Muscle layer of duodenum (tissue), 2 donors: ENCODE data around the gene SART3.
"Not testable (repeated sequence)": the region's sequence is repeated elsewhere in the genome, so short reads cannot be mapped to it uniquely, and the experiment has no call there.

Experiments used
- H3K27ac ChIP-seq: one replicate; pipeline ENCODE4 v1.7.0; 2013; ENCODE audit warnings: mild to moderate bottlenecking, low read length
- H3K27me3 ChIP-seq: one replicate; pipeline ENCODE4 v1.7.0; 2013; ENCODE audit warnings: low read depth, mild to moderate bottlenecking, control low read depth, low read length
- H3K36me3 ChIP-seq, 2 donors: one replicate each; pipeline ENCODE4 v1.7.0; 2013; ENCODE audit warnings: low read length in 2 of 2, control low read depth in 1 of 2, mild to moderate bottlenecking in 1 of 2; ENCODE audit not compliant: insufficient read depth in 2 of 2, control insufficient read depth in 1 of 2
- H3K4me1 ChIP-seq, 2 donors: one replicate each; pipeline ENCODE4 v1.7.0; 2013; ENCODE audit warnings: low read length in 2 of 2, mild to moderate bottlenecking in 2 of 2, control low read depth in 1 of 2, moderate library complexity in 1 of 2; ENCODE audit not compliant: insufficient read depth in 2 of 2, control insufficient read depth in 1 of 2
- H3K4me3 ChIP-seq, 2 donors: one replicate each; pipeline ENCODE4 v1.7.0; 2013; ENCODE audit warnings: low read length in 2 of 2, low read depth in 1 of 2, mild to moderate bottlenecking in 1 of 2
- H3K9me3 ChIP-seq, 2 donors: one replicate each; pipeline ENCODE4 v1.7.0; 2013; ENCODE audit warnings: low read length in 2 of 2, control low read depth in 1 of 2, mild to moderate bottlenecking in 1 of 2; ENCODE audit not compliant: control insufficient read depth in 1 of 2
- donor health status: healthy.

SART3 gene

DNA sequence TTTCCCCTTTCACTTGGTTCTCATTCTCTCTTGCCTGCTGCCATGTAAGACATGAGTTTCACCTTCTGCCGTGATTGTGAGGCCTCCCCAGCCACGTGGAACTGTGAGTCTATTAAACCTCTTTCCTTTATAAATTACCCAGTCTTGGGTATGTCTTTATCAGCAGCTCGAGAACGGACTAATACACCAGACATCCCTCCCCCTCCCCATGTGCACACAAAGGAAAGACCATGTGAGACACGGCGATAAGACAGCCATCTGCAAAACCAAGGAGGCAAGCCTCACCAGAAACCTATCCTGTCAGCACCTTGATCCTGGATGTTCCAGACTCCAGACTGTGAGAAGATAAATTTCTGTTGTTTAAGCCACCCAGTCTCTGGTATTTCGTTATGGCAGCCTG is 75.6 kb downstream of the SART3 start:
- not testable (repeated sequence) for H3K4me1 ChIP-seq, H3K27ac ChIP-seq, H3K9me3 ChIP-seq, H3K4me3 ChIP-seq, H3K36me3 ChIP-seq, H3K27me3 ChIP-seq

- Histone ChIP-seq H3K36me3 (no peaks in the 10 kb centered on the region), H3K4me3 (no peak overlapping the region), H3K27me3 (no peaks in the 10 kb centered on the region), H3K27ac (no peak overlapping the region), H3K4me1 (no peaks in the 10 kb centered on the region), H3K9me3 (no peaks in the 10 kb centered on the region)
Observed at GRCh38 chr12:108484845-108485244, 76.1 kb downstream of the SART3 start.

- H3K4me3 ChIP-seq = no peak overlapping the region
- no peaks in the 10 kb centered on the region for H3K9me3 ChIP-seq
- H3K27ac ChIP-seq = no peak overlapping the region
- H3K27me3 ChIP-seq = no peaks in the 10 kb centered on the region
- no peaks in the 10 kb centered on the region for H3K4me1 ChIP-seq
- H3K36me3 ChIP-seq = no peaks in the 10 kb centered on the region
Observed at GRCh38 chr12:108484431-108484830, 76.5 kb downstream of the SART3 start.

DNA sequence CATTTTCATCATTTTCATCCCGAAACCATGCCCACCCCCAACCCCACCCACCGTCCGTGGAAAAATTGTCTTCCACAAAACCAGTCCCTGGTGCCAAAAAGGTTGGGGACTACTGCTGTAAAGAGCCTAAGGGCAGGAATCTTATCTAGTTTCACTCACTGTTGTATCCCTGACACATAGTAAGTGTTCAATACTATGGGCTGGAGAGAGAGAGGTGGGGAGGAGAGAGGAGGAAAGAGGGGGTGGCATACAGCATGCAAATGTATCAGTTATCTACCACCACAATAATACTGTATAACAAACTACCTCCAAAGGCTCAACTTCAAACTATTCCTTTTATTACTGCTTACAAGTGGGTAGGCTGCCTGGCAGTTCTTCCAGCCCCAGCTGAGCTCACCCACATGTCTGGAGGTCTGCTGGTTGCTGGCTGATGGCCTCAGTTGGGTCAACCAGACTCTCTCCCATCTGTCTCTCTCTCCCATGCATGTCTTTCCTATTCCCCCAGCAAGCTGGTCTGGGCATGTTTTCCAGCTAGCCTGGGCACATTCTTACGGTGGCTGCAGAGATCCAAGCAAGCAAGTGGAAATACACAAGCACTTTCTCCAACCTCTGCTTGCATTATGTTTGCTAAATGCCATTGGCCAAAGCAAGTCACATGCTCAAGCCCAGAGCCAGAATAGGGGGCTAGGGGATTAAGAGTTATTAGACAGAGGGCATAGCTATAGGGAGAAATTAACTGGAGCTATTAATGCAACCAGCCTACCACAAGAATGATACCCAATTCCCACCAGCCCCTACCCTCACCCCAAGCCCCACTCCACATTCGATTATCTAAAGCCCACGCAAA is 77.5 kb downstream of the SART3 start:
- Histone ChIP-seq H3K27me3 (no peaks in the 10 kb centered on the region), H3K4me3 (no peak overlapping the region), H3K4me1 (no peaks in the 10 kb centered on the region), H3K27ac (no peak overlapping the region), H3K36me3 (no peaks in the 10 kb centered on the region), H3K9me3 (no peaks in the 10 kb centered on the region)

DNA sequence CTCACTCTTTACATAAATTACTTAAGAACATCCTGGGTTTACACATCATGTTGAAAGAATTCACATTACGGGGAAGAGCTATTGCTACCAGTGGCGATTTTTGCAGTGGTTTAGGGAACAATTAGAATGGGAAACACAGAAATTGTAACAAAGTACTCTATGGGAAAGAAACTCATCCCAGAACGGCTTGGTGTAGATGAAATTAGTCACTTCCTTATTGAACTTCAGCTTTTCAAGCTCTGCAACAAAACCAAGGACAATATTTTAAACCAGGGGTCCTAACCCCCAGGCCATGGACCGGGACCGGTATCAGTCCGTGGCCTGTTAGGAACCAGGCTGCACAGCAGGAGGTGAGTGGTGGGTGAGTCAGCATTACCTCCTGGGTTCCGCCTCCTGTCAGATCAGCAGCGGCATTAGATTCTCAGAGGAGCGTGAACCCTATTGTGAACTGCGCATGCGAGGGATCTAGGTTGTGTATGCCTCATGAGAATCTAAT is 78.2 kb downstream of the SART3 start:
- H3K36me3 ChIP-seq = no peaks in the 10 kb centered on the region
- no peak overlapping the region for H3K4me3 ChIP-seq
- no peaks in the 10 kb centered on the region for H3K4me1 ChIP-seq
- no peak overlapping the region for H3K27ac ChIP-seq
- H3K9me3 ChIP-seq = no peaks in the 10 kb centered on the region
- no peaks in the 10 kb centered on the region for H3K27me3 ChIP-seq

- H3K36me3 ChIP-seq = no peaks in the 10 kb centered on the region
- H3K4me3 ChIP-seq = no peak overlapping the region
- H3K27me3 ChIP-seq = no peaks in the 10 kb centered on the region
- H3K27ac ChIP-seq = no peak overlapping the region
- H3K4me1 ChIP-seq = no peaks in the 10 kb centered on the region
- H3K9me3 ChIP-seq = no peaks in the 10 kb centered on the region
Observed at GRCh38 chr12:108479364-108480070, 81.5 kb downstream of the SART3 start.

DNA sequence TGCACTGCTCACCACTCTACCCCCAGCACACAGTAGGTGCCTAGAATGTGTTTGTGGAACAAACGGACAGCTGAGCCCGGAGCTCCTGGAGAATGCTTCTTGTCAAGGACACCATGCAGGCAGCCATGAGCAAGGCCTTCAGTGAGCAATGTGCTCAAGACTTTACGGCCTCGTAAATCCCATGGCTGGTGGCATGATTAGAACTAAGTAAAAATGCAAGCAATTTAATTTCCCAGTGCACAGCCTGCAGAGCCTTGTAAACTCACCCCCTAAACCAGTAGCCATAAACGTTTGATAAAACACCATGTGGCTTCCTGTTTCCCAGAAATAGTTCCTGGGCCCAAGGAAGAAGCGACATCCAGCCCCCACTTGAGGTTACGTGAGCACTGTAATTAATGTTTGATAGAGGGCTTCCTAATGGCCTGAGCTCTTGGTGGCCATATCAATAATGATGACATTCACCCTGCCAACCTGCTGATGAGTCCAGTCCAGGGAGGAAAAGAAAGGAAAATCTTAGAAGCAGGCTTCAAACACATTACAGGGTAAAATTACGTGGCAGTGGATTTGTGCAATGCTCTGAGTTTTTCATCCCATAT is 82.3 kb downstream of the SART3 start:
- H3K9me3 ChIP-seq = no peaks in the 10 kb centered on the region
- H3K27me3 ChIP-seq = no peaks in the 10 kb centered on the region
- no peak overlapping the region for H3K27ac ChIP-seq
- H3K4me3 ChIP-seq = no peak overlapping the region
- no peaks in the 10 kb centered on the region for H3K4me1 ChIP-seq
- no peaks in the 10 kb centered on the region for H3K36me3 ChIP-seq

GRCh38 chr12:108477881-108478259 is 83.1 kb downstream of the SART3 start:
- no peaks in the 10 kb centered on the region for H3K9me3 ChIP-seq
- no peaks in the 10 kb centered on the region for H3K27me3 ChIP-seq
- H3K4me3 ChIP-seq = no peak overlapping the region
- H3K27ac ChIP-seq = no peak overlapping the region
- H3K36me3 ChIP-seq = no peaks in the 10 kb centered on the region
- no peaks in the 10 kb centered on the region for H3K4me1 ChIP-seq

GRCh38 chr12:108477055-108477880 is 83.7 kb downstream of the SART3 start:
- no peaks in the 10 kb centered on the region for H3K4me1 ChIP-seq
- H3K36me3 ChIP-seq = no peaks in the 10 kb centered on the region
- H3K27ac ChIP-seq = no peak overlapping the region
- H3K9me3 ChIP-seq = no peaks in the 10 kb centered on the region
- no peaks in the 10 kb centered on the region for H3K27me3 ChIP-seq
- no peak overlapping the region for H3K4me3 ChIP-seq

- no peaks in the 10 kb centered on the region for H3K9me3 ChIP-seq
- no peaks in the 10 kb centered on the region for H3K36me3 ChIP-seq
- H3K27ac ChIP-seq = no peak overlapping the region
- no peaks in the 10 kb centered on the region for H3K4me1 ChIP-seq
- H3K4me3 ChIP-seq = no peak overlapping the region
- no peaks in the 10 kb centered on the region for H3K27me3 ChIP-seq
Observed at GRCh38 chr12:108475396-108475795, 85.6 kb downstream of the SART3 start.
